ENCODE measurements around the gene SEMA3E. TPM values are rescaled to one million over a fixed set of nuclear protein-coding genes. Genes with fewer than 3 reads are reported as not detected.
A peak's percentile ranks its signal among the peaks of the same experiment; 100 is the strongest.

Gene SEMA3E
- 1 to 10 TPM in 3 of 4 donors, under 1 TPM in 1; 0.94 to 6.9 (median 2.2) TPM for total RNA-seq

DNA sequence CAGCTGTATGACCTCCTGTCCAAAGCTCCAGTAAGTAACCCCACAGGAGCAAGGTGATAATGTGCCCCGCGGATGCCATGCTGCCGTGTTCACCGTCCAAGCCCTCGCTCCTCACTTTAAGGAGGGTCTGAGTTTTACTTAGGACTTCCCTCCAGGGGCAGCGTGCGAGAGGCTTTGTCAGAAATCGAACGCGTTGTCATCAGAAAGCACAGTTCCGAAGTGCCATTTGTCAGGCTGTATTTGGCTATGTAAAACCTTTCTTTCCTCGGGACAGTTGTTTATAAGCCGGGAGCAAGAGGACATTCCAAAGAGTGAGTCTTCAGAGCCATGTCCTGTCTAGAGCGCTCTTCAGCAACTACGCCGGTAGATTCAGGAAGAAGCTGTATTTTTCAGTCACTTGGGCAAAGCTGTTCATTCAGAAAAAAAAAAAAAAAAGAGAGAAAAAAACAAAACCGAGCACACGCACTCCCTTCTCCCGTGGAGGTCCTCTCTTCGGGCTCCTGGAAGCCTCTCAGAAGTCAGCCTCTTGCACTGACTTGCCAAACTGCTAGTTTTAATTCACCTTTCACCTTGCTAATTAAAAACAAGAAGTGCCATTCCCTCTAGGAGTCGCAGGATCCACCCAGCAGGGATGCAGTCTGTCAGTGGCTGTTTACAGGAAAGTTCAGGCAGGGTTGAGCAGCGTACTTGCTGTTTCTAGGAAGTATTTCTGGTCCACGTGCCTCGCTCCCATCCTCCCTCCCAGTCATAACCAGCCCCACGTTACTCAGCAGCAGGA, at the start of gene SEMA3E:
TSS of gene SEMA3E (minus strand) at position 676 of the 778 bp plus-strand sequence.
- DNase-seq, result peak; percentile 21 to 29
- H3K36me3 ChIP-seq, result no peaks in the 10 kb centered on the region
- intact Hi-C loops (cut with DNase I), result no loop called here
- H3K4me1 ChIP-seq, result no peaks in the 10 kb centered on the region
- no peaks in the 10 kb centered on the region for H3K27me3 ChIP-seq
- no peaks in the 10 kb centered on the region for H3K9me3 ChIP-seq
- H3K27ac ChIP-seq, result no peak within 1 kb of the TSS
- TF ChIP-seq POLR2A (IDR thresholded peaks at IDR 0.05), result no peak
- TF ChIP-seq, protein P1, sequence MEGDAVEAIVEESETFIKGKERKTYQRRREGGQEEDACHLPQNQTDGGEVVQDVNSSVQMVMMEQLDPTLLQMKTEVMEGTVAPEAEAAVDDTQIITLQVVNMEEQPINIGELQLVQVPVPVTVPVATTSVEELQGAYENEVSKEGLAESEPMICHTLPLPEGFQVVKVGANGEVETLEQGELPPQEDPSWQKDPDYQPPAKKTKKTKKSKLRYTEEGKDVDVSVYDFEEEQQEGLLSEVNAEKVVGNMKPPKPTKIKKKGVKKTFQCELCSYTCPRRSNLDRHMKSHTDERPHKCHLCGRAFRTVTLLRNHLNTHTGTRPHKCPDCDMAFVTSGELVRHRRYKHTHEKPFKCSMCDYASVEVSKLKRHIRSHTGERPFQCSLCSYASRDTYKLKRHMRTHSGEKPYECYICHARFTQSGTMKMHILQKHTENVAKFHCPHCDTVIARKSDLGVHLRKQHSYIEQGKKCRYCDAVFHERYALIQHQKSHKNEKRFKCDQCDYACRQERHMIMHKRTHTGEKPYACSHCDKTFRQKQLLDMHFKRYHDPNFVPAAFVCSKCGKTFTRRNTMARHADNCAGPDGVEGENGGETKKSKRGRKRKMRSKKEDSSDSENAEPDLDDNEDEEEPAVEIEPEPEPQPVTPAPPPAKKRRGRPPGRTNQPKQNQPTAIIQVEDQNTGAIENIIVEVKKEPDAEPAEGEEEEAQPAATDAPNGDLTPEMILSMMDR (IDR thresholded peaks at IDR 0.05), result no peak
- 2 to 3% methylated on average over 25 of the region's 25 CpGs for WGBS, 2 donors
- H3K4me3 ChIP-seq (replicated peaks in 1 of 3), result peak within 1 kb of the TSS in 2 of 3 donors; percentile 1 to 21

DNA sequence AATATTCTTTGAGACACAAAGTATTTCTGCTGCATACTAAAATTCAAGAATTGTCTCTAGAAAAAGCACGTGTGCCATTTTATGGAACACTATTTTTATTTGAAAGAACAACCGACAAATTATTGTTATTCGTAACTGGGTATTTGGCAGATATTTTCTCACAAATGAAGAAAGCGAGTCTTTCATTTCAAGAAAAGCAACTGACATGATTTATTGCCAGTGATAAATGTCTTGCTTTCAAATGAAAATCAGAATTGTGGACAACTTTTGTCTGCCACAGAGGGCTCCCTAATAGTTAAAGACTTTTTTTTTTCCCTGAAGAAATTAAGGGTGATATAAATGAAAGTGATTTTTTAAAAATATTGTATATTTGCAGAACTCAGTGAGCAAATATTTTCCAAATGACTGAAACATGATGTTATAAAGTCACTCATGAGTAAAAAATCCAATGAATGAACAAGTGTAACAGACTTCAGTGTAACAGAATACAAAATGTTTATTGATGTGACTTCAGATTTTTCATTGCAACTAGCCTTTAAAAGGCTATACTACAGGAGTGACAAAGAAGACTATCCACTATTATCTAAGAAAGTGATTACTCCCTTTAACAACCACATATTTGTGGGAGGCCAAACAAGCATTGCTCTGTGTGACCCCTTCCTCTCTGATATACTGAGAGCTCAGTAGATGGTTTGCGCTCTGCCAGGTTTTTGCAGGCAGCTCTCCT, 49.0 kb upstream of the SEMA3E start:
- no peaks in the 10 kb centered on the region for H3K4me1 ChIP-seq
- H3K36me3 ChIP-seq, result no peaks in the 10 kb centered on the region
- 83 to 85% methylated on average over 5 of the region's 5 CpGs for WGBS, 2 donors
- DNase-seq, result no peak
- no peak for TF ChIP-seq POLR2A (IDR thresholded peaks at IDR 0.05)
- TF ChIP-seq, protein P1 (IDR thresholded peaks at IDR 0.05), result no peak
- no peak overlapping the region for H3K27ac ChIP-seq
- H3K4me3 ChIP-seq (replicated peaks in 1 of 3), result no peak overlapping the region
- no peaks in the 10 kb centered on the region for H3K9me3 ChIP-seq
- H3K27me3 ChIP-seq, result no peaks in the 10 kb centered on the region
- intact Hi-C loops (cut with DNase I), result no loop called here

DNA sequence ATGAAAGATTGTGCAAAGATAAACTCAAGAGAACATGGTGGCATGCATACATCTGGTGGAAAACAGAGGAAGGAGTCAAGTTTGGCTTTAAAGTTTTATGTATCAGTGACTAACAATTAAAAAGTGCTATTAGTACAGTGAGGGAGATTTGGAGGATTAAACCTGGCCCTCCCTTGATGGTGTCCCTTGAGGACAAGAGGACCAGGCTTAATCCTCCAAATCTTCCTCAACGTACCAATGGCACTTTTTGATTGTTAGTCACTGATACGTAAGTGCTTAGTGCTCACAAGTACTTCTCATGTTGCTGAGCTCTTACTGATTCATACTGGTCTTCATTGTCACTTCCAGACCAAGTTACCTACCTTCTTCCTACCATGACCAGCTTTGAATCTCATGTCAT, 47.2 kb upstream of the SEMA3E start:
- WGBS, 2 donors, result 76 to 82% methylated on average over 2 of the region's 2 CpGs
- Histone ChIP-seq H3K27me3 (no peaks in the 10 kb centered on the region), H3K4me1 (no peaks in the 10 kb centered on the region), H3K36me3 (no peaks in the 10 kb centered on the region), H3K27ac (no peak overlapping the region), H3K9me3 (no peaks in the 10 kb centered on the region), H3K4me3 (replicated peaks in 1 of 3) (no peak overlapping the region)
- no peak for DNase-seq
- TF ChIP-seq, protein P1 (IDR thresholded peaks at IDR 0.05), result no peak
- TF ChIP-seq POLR2A (IDR thresholded peaks at IDR 0.05), result no peak
- intact Hi-C loops (cut with DNase I), result no loop called here

DNA sequence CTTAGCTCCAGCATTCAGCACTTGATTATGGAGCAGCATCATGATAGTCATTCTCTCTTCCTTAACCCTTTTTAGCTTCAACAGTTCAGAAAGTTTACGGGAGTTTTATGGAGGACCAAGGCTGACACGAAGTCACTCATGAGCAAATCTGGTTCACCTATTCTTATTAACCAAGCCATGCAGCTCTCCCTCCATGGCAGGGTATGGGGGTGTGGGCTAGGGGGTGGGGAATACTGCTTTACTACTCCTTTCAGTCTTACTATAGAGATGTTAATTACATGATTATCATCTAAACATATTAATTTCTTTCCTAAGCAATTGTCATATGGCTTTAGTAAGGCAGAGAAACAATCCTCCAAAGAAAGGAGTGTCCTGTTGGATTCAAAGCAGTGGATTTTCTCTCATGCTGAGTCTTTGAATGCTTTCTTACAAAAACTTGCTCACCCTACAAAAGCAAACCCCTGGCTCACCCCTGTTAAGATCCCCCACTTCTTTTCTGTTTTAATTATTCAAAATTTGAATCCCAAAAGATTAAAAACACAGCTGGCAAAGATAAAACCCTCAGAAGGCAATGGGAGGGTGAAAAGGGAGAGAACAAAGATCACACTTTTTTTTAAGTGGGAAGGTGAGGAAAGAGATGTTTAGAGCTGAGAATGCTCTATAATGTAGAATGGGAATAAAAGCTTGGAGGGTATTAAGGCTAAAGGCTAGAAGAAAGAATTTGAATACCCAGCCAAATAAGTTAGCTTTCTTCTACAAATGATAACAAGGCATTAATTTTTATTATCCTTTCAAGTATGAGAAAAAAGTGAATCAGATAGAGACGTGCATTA, 46.4 kb upstream of the SEMA3E start:
- Histone ChIP-seq H3K27me3 (no peaks in the 10 kb centered on the region), H3K27ac (no peak overlapping the region), H3K4me1 (no peaks in the 10 kb centered on the region), H3K9me3 (no peaks in the 10 kb centered on the region), H3K36me3 (no peaks in the 10 kb centered on the region), H3K4me3 (replicated peaks in 1 of 3) (no peak overlapping the region)
- TF ChIP-seq POLR2A (IDR thresholded peaks at IDR 0.05), result no peak
- TF ChIP-seq, protein P1 (IDR thresholded peaks at IDR 0.05), result no peak
- no peak for DNase-seq
- WGBS, 2 donors, result 69 to 70% methylated on average over 3 of the region's 3 CpGs
- intact Hi-C loops (cut with DNase I), result no loop called here

All from thyroid gland (tissue), 4 donors.